Hepatocyte (in vitro differentiated cells): ENCODE data around the gene FMNL2.

Experiments
- EZH2 ChIP-seq: fragments of 200-600 bp; sonication (generic); IDR thresholded peaks from 2 replicates; pipeline ENCODE4 v1.6.1; 2016; ENCODE audit warnings: antibody characterized with exemption, mild to moderate bottlenecking, borderline replicate concordance
- TF ChIP-seq, protein P1 (sequence below): fragments of 200-600 bp; sonication (generic); IDR thresholded peaks from 2 replicates; pipeline ENCODE4 v1.5.1; 2016; ENCODE audit warnings: antibody characterized with exemption, mild to moderate bottlenecking; ENCODE audit not compliant: poor library complexity

DNA sequence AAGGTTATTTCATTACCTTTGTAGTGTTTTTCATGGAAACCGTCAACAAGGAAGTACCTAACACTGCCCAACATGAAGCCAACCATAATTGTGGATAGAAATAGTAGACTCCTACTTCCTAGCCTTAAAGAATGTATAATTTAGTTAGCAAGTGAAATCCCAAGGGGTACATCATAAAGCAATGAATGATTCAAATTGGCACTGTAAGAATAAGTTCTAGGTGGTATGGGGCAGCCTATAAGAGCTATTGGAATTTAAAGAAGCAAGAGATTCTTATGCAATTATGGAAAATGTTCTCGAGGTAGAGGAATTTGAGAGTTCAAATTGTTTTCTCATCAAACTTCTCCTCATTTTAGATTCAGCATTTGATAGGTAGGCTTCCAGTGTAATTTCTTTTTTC is 157.9 kb downstream of the FMNL2 start:
- TF ChIP-seq, protein P1, sequence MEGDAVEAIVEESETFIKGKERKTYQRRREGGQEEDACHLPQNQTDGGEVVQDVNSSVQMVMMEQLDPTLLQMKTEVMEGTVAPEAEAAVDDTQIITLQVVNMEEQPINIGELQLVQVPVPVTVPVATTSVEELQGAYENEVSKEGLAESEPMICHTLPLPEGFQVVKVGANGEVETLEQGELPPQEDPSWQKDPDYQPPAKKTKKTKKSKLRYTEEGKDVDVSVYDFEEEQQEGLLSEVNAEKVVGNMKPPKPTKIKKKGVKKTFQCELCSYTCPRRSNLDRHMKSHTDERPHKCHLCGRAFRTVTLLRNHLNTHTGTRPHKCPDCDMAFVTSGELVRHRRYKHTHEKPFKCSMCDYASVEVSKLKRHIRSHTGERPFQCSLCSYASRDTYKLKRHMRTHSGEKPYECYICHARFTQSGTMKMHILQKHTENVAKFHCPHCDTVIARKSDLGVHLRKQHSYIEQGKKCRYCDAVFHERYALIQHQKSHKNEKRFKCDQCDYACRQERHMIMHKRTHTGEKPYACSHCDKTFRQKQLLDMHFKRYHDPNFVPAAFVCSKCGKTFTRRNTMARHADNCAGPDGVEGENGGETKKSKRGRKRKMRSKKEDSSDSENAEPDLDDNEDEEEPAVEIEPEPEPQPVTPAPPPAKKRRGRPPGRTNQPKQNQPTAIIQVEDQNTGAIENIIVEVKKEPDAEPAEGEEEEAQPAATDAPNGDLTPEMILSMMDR, result no peak
- TF ChIP-seq EZH2, result no peak
